ENCODE measurements around the gene ITGA2B. TPM values are rescaled to one million over a fixed set of nuclear protein-coding genes. Genes with fewer than 3 reads are reported as not detected.

Gene ITGA2B
- total RNA-seq (2022; extraction: Qiagen RNA extraction) = 1.1 to 2.0 TPM (median 1.5 TPM) in 5 replicates

GRCh38 chr17:44389281-44389680 lies at the start of gene ITGA2B:
TSS of gene ITGA2B (minus strand) at chr17:44389649. CDS start at chr17:44389473, 176 bp downstream.

GRCh38 chr17:44363613-44364159 lies 25.8 kb downstream of the ITGA2B start, which contains the start of gene FAM171A2:
TSS of gene FAM171A2 (minus strand) at chr17:44363853. CDS start at chr17:44363714, 139 bp downstream.

GRCh38 chr17:44344939-44345453 lies 44.5 kb downstream of the ITGA2B start, which contains the start of gene GRN:
TSS of gene GRN (plus strand) at chr17:44345302. CDS start at chr17:44349165, 3,863 bp downstream.

GRCh38 chr17:44324571-44325275 lies 64.7 kb downstream of the ITGA2B start, which contains the start of gene SLC25A39:
TSS of gene SLC25A39 (minus strand) at chr17:44324823. CDS start at chr17:44323562, 1,261 bp downstream.

Other genes starting within 250 kb of the ITGA2B start
- 8.4 to 11.2 TPM (median 10.1 TPM) in 5 replicates for gene HROB, start 247.7 kb downstream of the ITGA2B start, total RNA-seq (2022; extraction: Qiagen RNA extraction)
- gene ASB16, start 218.9 kb downstream of the ITGA2B start, total RNA-seq (2022; extraction: Qiagen RNA extraction) = 0.07 to 0.32 TPM (median 0.12 TPM) in 3 of 5 replicates, not detected in the others
- gene TMUB2, start 202.7 kb downstream of the ITGA2B start, total RNA-seq (2022; extraction: Qiagen RNA extraction) = 36.2 to 44.7 TPM (median 43.5 TPM) in 5 replicates
- gene ATXN7L3, start 189.8 kb downstream of the ITGA2B start, total RNA-seq (2022; extraction: Qiagen RNA extraction) = 49.9 to 70.2 TPM (median 66.3 TPM) in 5 replicates
- gene UBTF, start 170.0 kb downstream of the ITGA2B start, total RNA-seq (2022; extraction: Qiagen RNA extraction) = 86.8 to 95.4 TPM (median 90.0 TPM) in 5 replicates
- gene SLC4A1, start 121.5 kb downstream of the ITGA2B start, total RNA-seq (2022; extraction: Qiagen RNA extraction) = not detected in 5 replicates
- gene RUNDC3A, start 81.0 kb downstream of the ITGA2B start, total RNA-seq (2022; extraction: Qiagen RNA extraction) = 0.74 to 1.1 TPM (median 0.83 TPM) in 5 replicates
- 141 to 218 TPM (median 197 TPM) in 5 replicates for gene SLC25A39, start 64.8 kb downstream of the ITGA2B start, total RNA-seq (2022; extraction: Qiagen RNA extraction)
- gene GRN, start 44.3 kb downstream of the ITGA2B start, total RNA-seq (2022; extraction: Qiagen RNA extraction) = 205 to 234 TPM (median 220 TPM) in 5 replicates
- 2.5 to 4.4 TPM (median 4.0 TPM) in 5 replicates for gene FAM171A2, start 25.8 kb downstream of the ITGA2B start, total RNA-seq (2022; extraction: Qiagen RNA extraction)
- 16.8 to 24.3 TPM (median 21.6 TPM) in 5 replicates for gene GPATCH8, start 113.8 kb upstream of the ITGA2B start, total RNA-seq (2022; extraction: Qiagen RNA extraction)
- 25.7 to 39.3 TPM (median 35.8 TPM) in 5 replicates for gene FZD2, start 167.8 kb upstream of the ITGA2B start, total RNA-seq (2022; extraction: Qiagen RNA extraction)